ENCODE measurements around the gene TPP2.

TPP2 gene

GRCh38 chr13:102597029-102597961, 509 bp downstream of the TPP2 start:
- DNase-seq (ENCODE audit: low read depth in 2 of 2): no peak

DNA sequence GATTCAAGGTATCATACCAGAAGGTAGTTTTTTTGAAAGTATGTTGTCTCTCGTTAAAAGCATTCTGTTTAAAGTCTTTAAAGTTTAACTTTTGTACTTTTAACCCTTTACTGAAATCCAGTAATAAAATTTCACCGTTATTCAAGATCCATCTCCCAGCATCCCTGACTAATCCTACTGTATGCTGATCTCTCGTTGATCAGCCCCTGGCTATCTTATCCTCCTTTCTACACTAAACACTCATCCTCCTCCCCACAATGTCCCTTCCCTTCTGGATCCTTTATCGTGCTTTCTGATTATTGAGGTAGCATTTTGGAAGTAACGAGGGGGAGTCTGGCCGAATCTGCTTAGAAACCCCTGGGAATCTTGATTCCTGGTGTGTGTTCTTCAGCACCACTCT, 1.3 kb downstream of the TPP2 start:
- no peak for DNase-seq (ENCODE audit: low read depth in 2 of 2)

- no peak for DNase-seq (ENCODE audit: low read depth in 2 of 2)
Observed at GRCh38 chr13:102599426-102600012, 2.7 kb downstream of the TPP2 start.

DNA sequence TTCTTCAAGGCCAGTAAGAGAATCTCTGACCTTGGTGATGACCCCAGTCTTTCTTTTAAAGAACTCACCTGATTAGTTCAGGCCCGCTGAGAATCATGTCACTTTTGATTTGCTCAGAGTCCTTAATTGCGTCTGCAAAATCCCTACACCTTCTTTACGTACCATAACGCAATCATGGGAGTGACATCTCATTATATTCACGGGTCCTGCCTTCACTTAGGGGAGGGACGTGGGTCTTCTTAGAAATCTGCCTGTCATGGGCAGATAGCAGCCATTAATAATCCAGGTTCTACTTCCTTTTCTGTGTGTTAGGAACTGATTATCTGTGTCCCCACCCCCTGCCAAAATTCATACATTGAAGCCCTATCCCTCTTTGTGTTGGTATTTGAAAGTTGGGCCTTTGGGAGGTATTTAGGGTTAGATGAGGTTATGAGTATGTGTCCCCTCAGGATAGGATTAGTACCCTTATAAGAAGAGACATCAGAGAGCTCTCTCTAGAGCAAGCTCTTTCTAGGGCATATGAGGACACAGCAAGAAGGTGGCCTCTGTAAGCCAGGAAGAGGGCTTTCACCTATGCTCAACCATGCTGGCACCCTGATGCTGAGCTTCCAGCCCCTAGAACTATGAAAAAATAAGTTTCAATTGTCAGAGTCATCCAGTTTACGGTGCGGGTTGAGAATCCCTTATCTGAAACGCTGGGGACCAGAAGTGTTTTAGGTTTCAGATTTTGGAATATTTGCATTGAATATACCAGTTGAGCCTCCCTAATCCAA, 9.9 kb downstream of the TPP2 start:
- DNase-seq (ENCODE audit: low read depth in 2 of 2): no peak

GRCh38 chr13:102608974-102609373, 12.2 kb downstream of the TPP2 start:
- no peak for DNase-seq (ENCODE audit: low read depth in 2 of 2)

- no peak for DNase-seq (ENCODE audit: low read depth in 2 of 2)
Observed at GRCh38 chr13:102609696-102610095, 12.9 kb downstream of the TPP2 start.

GRCh38 chr13:102610296-102610895, 13.6 kb downstream of the TPP2 start:
- no peak for DNase-seq (ENCODE audit: low read depth in 2 of 2)

GRCh38 chr13:102617697-102618350, 21.0 kb downstream of the TPP2 start:
- DNase-seq (ENCODE audit: low read depth in 2 of 2): no peak

DNA sequence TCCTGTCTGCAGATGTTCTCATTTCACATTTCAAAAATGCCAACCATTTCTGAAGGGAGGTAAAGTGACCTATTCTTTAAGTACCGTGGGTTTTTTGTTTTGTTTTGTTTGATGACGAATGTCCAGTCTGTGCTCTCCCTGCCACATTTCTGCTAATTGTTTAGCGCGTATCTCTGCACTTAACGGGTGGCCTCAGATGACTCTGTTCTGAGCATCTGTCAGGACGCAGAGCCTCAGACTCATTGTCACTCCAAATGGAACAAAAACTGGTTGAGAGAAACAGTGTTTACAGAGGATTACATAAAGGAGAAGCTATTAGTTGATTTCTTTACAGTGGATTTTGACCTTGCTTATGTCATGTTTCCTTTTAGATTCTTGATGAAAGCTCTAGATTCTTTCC, 23.7 kb downstream of the TPP2 start:
- DNase-seq (ENCODE audit: low read depth in 2 of 2): no peak

- DNase-seq (ENCODE audit: low read depth in 2 of 2): no peak
Observed at GRCh38 chr13:102626928-102627327, 30.1 kb downstream of the TPP2 start.

GRCh38 chr13:102628559-102628958, 31.8 kb downstream of the TPP2 start:
- DNase-seq (ENCODE audit: low read depth in 2 of 2): no peak

DNA sequence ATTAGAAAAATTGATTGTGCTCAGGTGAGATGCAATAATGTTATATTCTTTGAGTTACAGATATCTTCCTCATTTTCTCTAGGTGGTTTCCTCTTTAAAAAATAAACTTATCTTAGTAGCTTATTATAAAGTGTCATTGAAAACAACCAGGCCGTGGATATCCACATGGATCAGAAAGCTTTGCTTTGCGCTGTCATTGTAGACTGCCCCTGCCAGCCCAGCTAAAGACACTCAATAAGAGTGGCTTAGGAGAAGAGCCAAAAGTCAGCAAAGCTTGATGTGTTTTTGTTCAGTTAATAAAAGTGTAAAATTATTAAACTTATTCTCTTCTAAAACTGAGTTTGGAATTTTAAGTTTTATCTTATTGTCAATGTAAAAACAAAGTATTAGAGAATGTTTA, 34.4 kb downstream of the TPP2 start:
- no peak for DNase-seq (ENCODE audit: low read depth in 2 of 2)

- no peak for DNase-seq (ENCODE audit: low read depth in 2 of 2)
Observed at GRCh38 chr13:102638741-102639140, 42.0 kb downstream of the TPP2 start.

- DNase-seq (ENCODE audit: low read depth in 2 of 2): no peak
Observed at GRCh38 chr13:102642029-102642428, 45.2 kb downstream of the TPP2 start.

DNA sequence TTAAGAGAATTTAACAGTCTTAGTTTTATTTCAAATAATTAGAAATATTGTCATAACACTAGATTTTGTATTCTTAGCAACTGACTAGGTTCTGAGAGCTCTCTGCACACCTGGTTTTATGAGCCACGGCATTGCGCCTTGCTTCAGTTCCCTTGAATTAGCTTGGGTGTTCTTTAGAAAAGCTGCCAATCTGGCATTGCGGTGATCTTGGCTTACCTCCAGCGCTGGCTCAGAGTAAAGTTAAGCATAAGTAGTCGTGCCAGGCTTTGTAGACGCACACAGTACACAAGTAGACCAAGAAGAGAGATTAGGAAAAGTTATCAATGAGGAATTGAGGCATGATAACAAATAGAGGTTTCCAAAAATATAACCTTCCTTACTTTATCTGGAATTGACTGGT, 45.7 kb downstream of the TPP2 start:
- DNase-seq (ENCODE audit: low read depth in 2 of 2): no peak

GRCh38 chr13:102643656-102644055, 46.9 kb downstream of the TPP2 start:
- no peak for DNase-seq (ENCODE audit: low read depth in 2 of 2)

GRCh38 chr13:102645701-102646100, 48.9 kb downstream of the TPP2 start:
- DNase-seq (ENCODE audit: low read depth in 2 of 2): no peak

DNA sequence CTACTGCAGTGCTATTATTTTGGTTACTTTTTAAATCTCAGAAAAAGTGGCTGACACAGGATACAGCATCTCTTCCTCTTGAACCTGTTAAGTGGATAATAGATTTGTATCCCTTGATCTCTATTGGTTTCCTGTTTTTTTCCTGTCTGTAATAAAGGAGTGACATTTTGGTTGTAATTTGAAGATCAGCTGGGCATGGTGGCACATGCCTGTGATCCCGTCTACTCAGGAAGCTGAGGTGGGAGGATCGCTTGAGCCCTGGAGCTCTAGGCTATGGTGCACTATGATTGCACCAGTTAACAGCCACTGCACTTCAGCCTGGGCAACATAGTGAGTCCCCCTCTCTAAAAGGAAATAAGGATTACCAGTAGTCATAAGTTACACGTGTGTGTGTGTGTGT, 51.3 kb downstream of the TPP2 start:
- DNase-seq (ENCODE audit: low read depth in 2 of 2): no peak

DNA sequence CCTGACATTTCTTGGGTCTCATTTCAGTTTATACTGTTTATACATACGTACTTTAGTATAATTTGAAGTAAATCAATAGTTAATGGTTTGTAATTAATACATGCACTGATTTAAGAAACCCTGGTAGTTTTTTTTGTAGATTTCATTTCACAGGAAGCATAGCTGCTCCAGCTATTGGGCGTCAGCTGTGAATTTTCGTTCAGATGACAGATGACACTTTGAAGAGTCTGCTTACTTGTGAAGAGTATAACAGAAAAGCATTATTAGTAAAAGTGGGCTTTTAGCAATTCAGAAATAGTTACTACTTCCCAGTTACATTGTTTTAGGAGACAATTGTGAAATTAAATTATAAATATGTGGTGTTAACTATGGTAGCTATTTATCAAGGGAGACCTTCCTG, 53.7 kb downstream of the TPP2 start:
- no peak for DNase-seq (ENCODE audit: low read depth in 2 of 2)

DNA sequence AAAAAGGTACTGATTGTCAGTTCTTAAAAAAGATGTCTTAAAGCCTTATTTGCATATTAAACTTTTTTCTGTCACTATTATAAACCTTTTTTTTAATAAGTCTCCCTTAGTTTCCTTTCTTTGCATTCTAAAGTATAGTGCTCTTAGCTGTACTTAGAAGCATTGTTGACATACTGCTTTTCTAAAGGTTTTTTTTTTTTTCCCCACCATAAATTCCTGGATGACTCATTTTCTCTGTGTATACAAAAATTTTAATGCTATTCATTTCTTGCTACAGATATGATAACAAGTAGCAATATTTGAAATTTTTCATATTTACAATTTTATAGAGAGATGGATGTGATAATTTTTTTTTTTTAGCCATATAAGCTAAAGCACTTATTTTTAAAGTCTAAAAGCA, 54.6 kb downstream of the TPP2 start:
- no peak for DNase-seq (ENCODE audit: low read depth in 2 of 2)

GRCh38 chr13:102651892-102652291, 55.1 kb downstream of the TPP2 start:
- no peak for DNase-seq (ENCODE audit: low read depth in 2 of 2)

DNA sequence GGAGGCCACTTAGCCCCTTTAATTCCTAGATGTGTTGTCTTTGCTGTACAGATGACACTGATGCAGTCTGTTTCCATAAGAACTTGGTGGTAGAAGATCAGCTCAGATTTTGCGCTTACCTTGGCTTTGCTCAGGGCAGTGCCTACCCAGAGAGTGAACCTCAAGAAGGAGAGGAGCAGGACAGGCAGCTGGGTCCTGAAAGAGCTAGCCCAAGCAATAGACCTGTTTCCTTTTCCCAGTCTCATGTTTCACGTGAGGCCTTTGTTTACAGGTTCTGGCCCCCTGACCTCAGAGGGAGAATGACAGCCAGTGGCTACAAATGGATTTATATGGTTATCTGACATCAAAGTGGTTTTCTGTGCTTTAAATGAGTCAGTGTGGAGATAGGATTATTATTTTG, 58.0 kb downstream of the TPP2 start:
- DNase-seq (ENCODE audit: low read depth in 2 of 2): no peak

Measured in stimulated activated CD8-positive, alpha-beta memory T cell treated with anti-CD3 and anti-CD28 coated beads, Interleukin-15, amount 100 ng/mL, for 4 hours (primary cell).